Uterus (tissue), 2 donors: ENCODE results near the gene PAFAH2.

Experiments used
- POLR2A ChIP-seq, 2 donors: fragments of 450-650 bp; IDR thresholded peaks; one replicate each; pipeline ENCODE4 v1.6.1; 2016; ENCODE audit warnings: antibody characterized with exemption in 2 of 2, mild to moderate bottlenecking in 1 of 2, moderate library complexity in 1 of 2
- TF ChIP-seq, protein P1 (sequence below), 4 experiments: fragments of 200-600 bp in 2 of 4; fragments of 450-650 bp in 2 of 4; sonication (generic) in 2 of 4; IDR thresholded peaks; one replicate each; pipeline ENCODE4 v1.5.1; 2016 to 2019; ENCODE audit warnings: antibody characterized with exemption in 4 of 4, mild to moderate bottlenecking in 2 of 4, moderate library complexity in 1 of 4

DNA sequence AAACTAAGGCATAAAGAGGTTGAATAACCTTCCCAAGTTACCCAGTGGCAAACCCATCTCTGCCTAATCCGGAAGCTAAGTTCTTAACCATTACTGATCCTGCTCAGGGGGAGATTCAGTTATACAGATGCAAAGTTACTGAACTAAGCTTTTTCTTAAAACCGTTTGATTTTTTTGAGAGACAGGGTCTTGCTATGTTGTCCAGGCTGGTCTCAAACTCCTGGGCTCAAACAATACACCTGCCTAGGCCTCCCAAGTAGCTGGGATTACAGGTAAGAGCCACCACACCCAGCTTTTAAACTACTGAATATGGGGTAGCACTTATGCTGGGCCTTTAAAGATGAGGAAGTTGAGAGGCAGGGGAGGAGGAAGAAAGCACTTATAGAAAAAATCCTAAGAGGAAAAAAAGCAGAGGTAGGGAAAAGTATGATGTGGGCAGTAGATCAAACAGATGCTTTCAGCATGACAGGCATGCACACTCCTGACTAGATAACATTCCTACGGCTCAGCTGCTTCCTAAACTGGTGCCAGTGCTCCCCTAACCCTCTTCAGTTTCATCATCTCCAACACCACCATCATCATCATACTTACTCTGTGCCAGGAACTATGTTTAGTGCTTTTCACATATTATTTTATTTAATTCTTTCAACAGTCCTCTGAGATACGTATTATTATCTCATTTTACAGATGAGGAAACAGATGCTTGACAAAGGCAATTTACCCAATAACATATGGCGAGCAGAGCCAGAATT lies 5.8 kb downstream of the PAFAH2 start:
- no peak for TF ChIP-seq POLR2A (IDR thresholded peaks at IDR 0.05)
- TF ChIP-seq, protein P1, sequence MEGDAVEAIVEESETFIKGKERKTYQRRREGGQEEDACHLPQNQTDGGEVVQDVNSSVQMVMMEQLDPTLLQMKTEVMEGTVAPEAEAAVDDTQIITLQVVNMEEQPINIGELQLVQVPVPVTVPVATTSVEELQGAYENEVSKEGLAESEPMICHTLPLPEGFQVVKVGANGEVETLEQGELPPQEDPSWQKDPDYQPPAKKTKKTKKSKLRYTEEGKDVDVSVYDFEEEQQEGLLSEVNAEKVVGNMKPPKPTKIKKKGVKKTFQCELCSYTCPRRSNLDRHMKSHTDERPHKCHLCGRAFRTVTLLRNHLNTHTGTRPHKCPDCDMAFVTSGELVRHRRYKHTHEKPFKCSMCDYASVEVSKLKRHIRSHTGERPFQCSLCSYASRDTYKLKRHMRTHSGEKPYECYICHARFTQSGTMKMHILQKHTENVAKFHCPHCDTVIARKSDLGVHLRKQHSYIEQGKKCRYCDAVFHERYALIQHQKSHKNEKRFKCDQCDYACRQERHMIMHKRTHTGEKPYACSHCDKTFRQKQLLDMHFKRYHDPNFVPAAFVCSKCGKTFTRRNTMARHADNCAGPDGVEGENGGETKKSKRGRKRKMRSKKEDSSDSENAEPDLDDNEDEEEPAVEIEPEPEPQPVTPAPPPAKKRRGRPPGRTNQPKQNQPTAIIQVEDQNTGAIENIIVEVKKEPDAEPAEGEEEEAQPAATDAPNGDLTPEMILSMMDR (IDR thresholded peaks at IDR 0.05), result no peak
